Ascending aorta (tissue), 2 donors: Measurements from ENCODE around the gene AHNAK2. TPM values are rescaled to one million over a fixed set of nuclear protein-coding genes. Genes with fewer than 3 reads are reported as not detected.

Source experiments
- DNase-seq, 2 donors: peaks; one replicate each; pipeline ENCODE4 v3.0.0-alpha.2; 2019; ENCODE audit warnings: low spot score in 2 of 2
- H3K27ac ChIP-seq, 2 donors: fragments of 200-600 bp; sonication (generic); one replicate each; pipeline ENCODE4 v1.5.1; 2016 to 2017; ENCODE audit warnings: mild to moderate bottlenecking in 1 of 2
- H3K27me3 ChIP-seq: fragments of 200-600 bp; sonication (generic); one replicate; pipeline ENCODE4 v1.5.1; 2017
- H3K36me3 ChIP-seq, 2 donors: fragments of 200-600 bp; sonication (generic); one replicate each; pipeline ENCODE4 v1.5.1; 2016
- H3K4me1 ChIP-seq, 2 donors: fragments of 200-600 bp; sonication (generic); one replicate each; pipeline ENCODE4 v1.5.1; 2016 to 2017; ENCODE audit warnings: mild to moderate bottlenecking in 1 of 2
- H3K4me3 ChIP-seq, 2 donors: fragments of 200-600 bp; sonication (generic); one replicate each; pipeline ENCODE4 v1.5.1; 2016 to 2017; ENCODE audit warnings: mild to moderate bottlenecking in 1 of 2
- H3K9me3 ChIP-seq, 2 donors: fragments of 200-600 bp; sonication (generic); one replicate each; pipeline ENCODE4 v1.5.1; 2016
- CTCF ChIP-seq, 3 experiments: fragments of 200-600 bp in 2 of 3; fragments of 450-650 bp in 1 of 3; sonication (generic) in 2 of 3; IDR thresholded peaks; one replicate each; pipeline ENCODE4 v1.5.1; 2016 to 2019; ENCODE audit warnings: antibody characterized with exemption in 3 of 3, mild to moderate bottlenecking in 1 of 3, moderate library complexity in 1 of 3
- intact Hi-C: fragments of 100-400 bp; cut with DNase I; formaldehyde crosslinking; loops from one replicate; pipeline ENCODE4 v1.15.1; 2023
- total RNA-seq: library from RNA; depleted of rRNA; stranded (reverse); fragments of >200 nt; gene quantifications from one replicate; pipeline ENCODE4 v1.1.0, GENCODE V29; 2016

AHNAK2 gene
- total RNA-seq, 1 donor from 2014 or later = 35.5 TPM

- TF ChIP-seq CTCF (IDR thresholded peaks at IDR 0.05) = peak in 1 of 3 experiments; percentile 17
- DNase-seq = peak in 1 of 2 donors; percentile 69
- H3K9me3 ChIP-seq = no peaks in the 10 kb centered on the region
- intact Hi-C loops = loop anchor here (5.0 to 10.0 kb wide), 2 partner anchors 72 to 465 kb away; partner anchors contain the start of gene CRIP1
- H3K27ac ChIP-seq = peak overlapping the region; percentile 35 to 64
- peak overlapping the region; percentile 81 to 100 for H3K4me3 ChIP-seq
- peaks cover 10% of the 10 kb centered on the region in 2 donors for H3K4me1 ChIP-seq
- no peaks in the 10 kb centered on the region for H3K27me3 ChIP-seq
- H3K36me3 ChIP-seq = no peaks in the 10 kb centered on the region
Observed at GRCh38 chr14:105019861-105020814, 42.0 kb upstream of the AHNAK2 start.

- DNase-seq = no peak
- Histone ChIP-seq H3K4me3 (no peak overlapping the region), H3K27me3 (no peaks in the 10 kb centered on the region), H3K4me1 (peaks cover 10% of the 10 kb centered on the region in 2 donors), H3K27ac (no peak overlapping the region), H3K36me3 (no peaks in the 10 kb centered on the region), H3K9me3 (no peaks in the 10 kb centered on the region)
- intact Hi-C loops = no loop called here
- TF ChIP-seq CTCF (IDR thresholded peaks at IDR 0.05) = no peak
Observed at GRCh38 chr14:105018414-105018813, 40.2 kb upstream of the AHNAK2 start.

- Histone ChIP-seq H3K27ac (no peak overlapping the region), H3K27me3 (no peaks in the 10 kb centered on the region), H3K4me3 (no peak overlapping the region), H3K4me1 (peaks cover 5 to 13% of the 10 kb centered on the region in 2 donors), H3K36me3 (peaks cover 3 to 4% of the 10 kb centered on the region in 2 donors), H3K9me3 (no peaks in the 10 kb centered on the region)
- no peak for DNase-seq
- intact Hi-C loops = no loop called here
- no peak for TF ChIP-seq CTCF (IDR thresholded peaks at IDR 0.05)
Observed at GRCh38 chr14:105015905-105016304, 37.7 kb upstream of the AHNAK2 start.

GRCh38 chr14:105015242-105015641, 37.1 kb upstream of the AHNAK2 start:
- no peaks in the 10 kb centered on the region for H3K9me3 ChIP-seq
- H3K27me3 ChIP-seq = no peaks in the 10 kb centered on the region
- no peak overlapping the region for H3K27ac ChIP-seq
- no peak for TF ChIP-seq CTCF (IDR thresholded peaks at IDR 0.05)
- peaks cover 5 to 10% of the 10 kb centered on the region in 2 donors for H3K36me3 ChIP-seq
- intact Hi-C loops = no loop called here
- H3K4me1 ChIP-seq = peaks cover 5 to 11% of the 10 kb centered on the region in 2 donors
- H3K4me3 ChIP-seq = no peak overlapping the region
- DNase-seq = no peak

GRCh38 chr14:105014631-105015030, 36.5 kb upstream of the AHNAK2 start:
- Histone ChIP-seq H3K27me3 (no peaks in the 10 kb centered on the region), H3K36me3 (peaks cover 7 to 14% of the 10 kb centered on the region in 2 donors)
- intact Hi-C loops = no loop called here

More at GRCh38 chr14:105014631-105015030, 36.5 kb upstream of the AHNAK2 start:
- no peak for DNase-seq
- TF ChIP-seq CTCF (IDR thresholded peaks at IDR 0.05) = no peak
- Histone ChIP-seq H3K4me1 (peaks cover 2 to 8% of the 10 kb centered on the region in 2 donors), H3K9me3 (no peaks in the 10 kb centered on the region), H3K27ac (no peak overlapping the region), H3K4me3 (no peak overlapping the region)
